Measurements from ENCODE around the gene NAAA.
A peak's percentile ranks its signal among the peaks of the same experiment; 100 is the strongest.
"Not testable (repeated sequence)": the region's sequence is repeated elsewhere in the genome, so short reads cannot be mapped to it uniquely, and the experiment has no call there.

The NAAA gene

GRCh38 chr4:75919920-75920319 is 20.9 kb downstream of the NAAA start:
- no peak for DNase-seq (ENCODE audit: low spot score)

DNA sequence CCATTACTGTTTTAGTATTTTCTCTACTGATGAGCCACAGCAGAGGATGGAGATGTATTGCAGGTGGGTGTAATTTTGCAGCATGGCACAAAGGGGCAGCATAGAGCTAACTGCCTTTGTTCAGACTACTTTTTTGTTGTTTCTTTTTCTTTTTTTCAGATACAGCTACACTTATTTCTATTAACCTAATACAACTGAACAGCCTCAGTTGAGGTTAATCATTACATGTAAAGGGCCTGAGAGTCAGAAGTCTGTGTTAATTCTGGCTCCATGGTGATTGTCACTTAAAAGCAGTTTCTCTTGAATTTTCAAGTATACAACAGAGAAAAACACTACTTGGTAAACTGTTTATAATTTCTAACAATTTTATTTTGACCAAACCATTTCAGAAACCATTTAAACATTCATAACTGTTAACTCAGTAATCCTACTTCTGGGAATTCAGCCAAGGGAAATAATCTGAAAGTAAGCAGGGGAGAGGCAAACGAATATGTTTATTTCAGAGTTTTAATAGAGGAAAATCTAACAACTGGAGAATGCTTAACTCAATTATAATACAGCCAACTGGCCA is 24.6 kb downstream of the NAAA start:
- DNase-seq (ENCODE audit: low spot score), result peak; percentile 72

DNA sequence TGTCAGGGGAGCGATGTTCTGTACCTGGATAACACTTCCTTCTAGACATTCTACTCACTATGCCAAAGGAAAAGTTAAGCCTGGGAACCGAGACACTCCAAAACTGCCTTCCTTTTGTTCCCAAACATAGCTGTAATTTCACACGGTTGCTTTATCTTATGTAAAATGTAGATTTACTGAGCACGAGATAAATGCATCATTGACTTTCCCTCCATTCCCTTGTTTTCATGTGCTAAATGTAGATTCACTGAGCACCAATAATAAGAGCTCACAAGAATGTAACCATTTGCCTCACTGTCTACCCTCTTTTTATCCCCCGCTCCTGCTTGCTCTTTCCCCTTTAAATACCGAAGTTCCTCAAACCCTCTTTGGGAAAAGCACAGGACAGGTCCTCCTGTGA is 27.8 kb downstream of the NAAA start:
- DNase-seq (ENCODE audit: low spot score), result no peak

GRCh38 chr4:75910831-75911230 is 30.0 kb downstream of the NAAA start:
- DNase-seq (ENCODE audit: low spot score), result not testable (repeated sequence)

DNA sequence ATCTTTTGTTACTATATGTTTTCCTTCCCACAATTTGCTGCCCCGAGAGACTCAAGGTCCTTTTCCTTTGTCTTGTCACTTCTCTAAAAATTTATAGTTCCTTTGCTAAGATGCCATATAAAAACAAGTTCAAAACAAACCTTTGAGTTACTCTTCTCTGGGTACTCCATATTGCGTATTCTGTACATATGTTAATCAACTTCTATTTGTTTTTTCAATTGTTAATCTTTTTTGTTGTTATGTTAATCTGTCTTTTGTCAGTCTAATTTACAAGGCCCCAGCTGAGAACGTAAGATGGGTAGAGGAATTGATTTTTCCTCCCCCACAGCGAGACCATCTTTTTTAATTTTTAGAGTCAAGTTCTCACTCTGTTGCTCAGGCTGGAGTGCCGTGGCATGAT is 31.4 kb downstream of the NAAA start:
- no peak for DNase-seq (ENCODE audit: low spot score)

DNA sequence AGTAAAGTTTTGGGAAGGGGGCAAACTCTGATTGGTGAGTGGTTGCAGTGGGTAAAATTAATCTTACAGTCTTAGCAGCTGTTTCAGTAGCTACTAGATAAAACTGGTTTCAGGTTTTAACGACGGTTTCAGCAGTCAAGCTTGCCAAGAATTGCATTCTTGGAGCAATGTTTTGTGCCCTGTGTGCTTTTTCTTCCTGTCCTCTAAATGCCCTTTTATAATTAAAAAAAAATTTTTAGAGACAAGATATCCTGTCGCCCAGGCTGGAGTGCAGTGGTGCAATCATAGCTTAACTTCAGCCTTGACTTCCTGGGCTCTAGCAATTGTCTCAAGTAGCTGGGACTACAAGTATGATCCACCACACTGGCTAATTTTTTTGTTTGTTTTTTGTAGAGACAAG is 32.3 kb downstream of the NAAA start:
- no peak for DNase-seq (ENCODE audit: low spot score)

GRCh38 chr4:75907966-75908365 is 32.8 kb downstream of the NAAA start:
- DNase-seq (ENCODE audit: low spot score), result no peak

DNA sequence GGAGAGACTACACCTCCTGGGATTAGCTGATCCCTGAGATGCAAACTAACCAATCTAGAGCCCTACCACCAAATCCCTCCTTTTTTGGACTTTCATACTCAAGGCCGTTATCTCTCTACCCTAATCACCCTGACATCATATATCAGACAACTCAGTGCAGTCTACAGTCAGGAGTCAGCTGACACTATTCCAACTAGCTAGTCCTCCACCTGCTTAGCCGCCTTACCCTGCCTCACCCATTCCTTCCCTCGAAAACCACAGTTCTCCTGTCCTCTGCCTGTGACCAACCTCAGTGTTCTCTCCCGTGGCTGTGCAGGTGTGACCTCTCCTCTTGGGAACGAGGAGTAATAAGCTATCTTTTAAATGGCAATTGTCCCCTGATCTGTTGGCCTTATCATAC is 36.7 kb downstream of the NAAA start:
- DNase-seq (ENCODE audit: low spot score), result no peak

- no peak for DNase-seq (ENCODE audit: low spot score)
Measured at GRCh38 chr4:75902352-75902751, 38.5 kb downstream of the NAAA start, which contains the start of gene PPEF2. Gene PPEF2, minus strand, starts transcription at chr4:75902452. Its CDS starts 6,127 bp downstream, at chr4:75896325.

DNA sequence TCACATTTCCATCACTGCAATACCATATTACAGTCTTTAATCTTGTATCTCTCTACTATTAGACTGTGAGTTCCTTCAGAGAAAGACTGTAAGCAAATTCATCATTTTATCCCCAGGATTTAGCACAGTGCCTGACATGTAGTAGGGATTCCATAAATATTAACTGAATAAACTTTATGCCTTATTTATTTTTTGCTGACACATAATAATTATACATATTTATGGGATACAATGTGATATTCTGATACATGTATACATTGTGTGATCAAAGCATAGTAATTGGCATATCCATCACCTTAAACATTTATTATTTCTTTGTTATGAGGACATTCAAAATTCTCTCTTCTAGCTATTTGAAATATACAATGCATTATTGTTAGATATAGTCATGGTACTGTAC is 42.3 kb downstream of the NAAA start:
- no peak for DNase-seq (ENCODE audit: low spot score)

DNA sequence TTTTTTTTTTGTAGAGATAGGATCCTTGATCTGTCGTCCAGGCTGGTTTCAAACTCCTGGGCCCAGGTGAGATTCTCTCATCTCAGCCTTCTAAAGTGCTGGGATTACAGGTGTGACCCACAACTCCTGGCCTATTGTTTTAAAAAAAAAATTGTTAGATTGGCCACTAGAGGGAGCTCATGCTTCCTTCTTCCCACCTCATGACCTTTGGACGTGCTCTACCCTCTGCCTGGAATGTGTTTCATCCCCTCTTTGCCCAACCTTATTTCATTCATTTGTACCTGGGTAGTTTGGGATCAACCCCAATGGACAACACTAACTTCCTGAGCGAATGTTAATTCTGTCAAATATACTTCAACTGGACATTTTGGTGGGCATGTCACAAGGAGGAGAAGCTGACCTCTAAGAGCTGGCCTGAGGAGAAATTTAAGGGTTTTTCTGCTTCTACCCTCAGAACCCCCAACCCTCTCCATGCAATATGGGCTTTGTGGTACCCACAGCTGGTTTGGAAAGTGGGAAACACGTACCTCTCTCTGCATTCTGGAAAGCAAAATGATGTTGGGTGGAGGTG is 45.0 kb downstream of the NAAA start:
- peak; percentile 46 for DNase-seq (ENCODE audit: low spot score)

GRCh38 chr4:75892508-75892907 is 48.3 kb downstream of the NAAA start:
- DNase-seq (ENCODE audit: low spot score), result no peak

DNA sequence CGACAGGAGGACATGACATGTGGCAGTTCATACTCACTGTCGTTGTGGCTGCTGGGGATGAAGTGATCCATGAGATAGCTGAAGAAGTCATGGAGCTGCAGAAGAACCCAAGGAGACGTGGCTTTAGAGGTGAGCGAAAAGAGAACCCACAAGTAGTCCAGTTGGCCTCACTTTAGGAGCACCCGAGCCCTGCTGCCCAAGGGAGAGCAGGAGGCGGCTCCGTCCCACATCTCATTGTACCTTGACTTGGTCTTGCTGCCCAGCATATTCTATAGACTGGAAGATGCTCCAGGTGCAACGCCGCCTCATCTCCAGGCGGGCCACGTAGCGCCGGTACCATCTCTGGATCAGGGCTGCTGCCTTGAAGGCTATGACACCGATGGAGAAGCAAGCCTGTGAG is 49.2 kb downstream of the NAAA start:
- no peak for DNase-seq (ENCODE audit: low spot score)

DNA sequence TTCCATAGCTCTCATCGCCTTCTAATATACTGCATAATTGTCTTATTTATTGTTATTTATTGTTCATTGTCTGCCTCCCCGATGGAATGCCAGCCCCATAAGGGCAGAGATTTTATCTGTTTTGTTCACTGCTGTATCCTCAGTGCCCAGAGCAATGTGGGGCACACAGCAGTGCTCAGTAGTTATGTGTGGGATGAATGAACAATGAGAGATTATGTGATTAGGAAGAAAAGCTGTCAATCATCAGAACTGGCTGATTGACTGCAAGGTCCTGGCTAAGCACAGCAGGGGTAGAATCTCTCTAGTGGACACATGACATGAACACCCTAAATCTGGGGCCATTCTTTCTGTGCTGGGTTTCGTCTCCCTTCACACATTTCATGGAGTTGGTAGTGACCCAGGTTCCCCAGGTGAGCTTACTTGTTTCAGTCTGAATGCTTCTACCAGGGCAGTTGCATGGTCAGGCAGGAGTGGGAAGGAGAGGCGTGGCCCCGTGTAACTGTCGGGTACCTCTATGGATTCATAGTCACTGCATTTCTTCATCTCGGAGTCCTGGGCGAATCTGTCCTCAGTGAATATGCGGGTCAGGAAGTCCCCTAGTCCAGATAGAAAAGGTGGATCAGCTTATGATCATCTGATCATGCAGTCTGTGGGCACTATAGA is 51.1 kb downstream of the NAAA start:
- DNase-seq (ENCODE audit: low spot score), result no peak

GRCh38 chr4:75886104-75886503 is 54.7 kb downstream of the NAAA start:
- DNase-seq (ENCODE audit: low spot score), result no peak

GRCh38 chr4:75881476-75881875 is 59.3 kb downstream of the NAAA start:
- no peak for DNase-seq (ENCODE audit: low spot score)

DNA sequence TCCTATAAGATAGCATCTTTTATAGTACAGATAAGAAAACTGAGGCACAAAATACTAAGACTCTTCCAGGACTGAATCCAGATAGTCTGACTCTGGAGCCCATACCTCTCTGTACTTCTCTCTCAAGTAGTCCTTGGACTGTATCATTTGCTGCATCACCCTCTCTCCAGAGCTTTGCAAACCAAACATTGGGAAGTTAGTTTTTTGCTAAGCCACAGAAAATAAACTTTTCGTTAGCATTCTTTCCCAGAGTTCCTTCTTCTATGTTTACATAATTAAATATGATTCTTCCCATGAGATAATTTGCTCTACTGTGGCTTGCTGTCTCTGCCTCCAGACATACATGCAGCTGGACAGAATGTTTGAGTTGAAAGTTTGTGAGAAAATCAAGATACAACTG is 60.5 kb downstream of the NAAA start:
- DNase-seq (ENCODE audit: low spot score), result no peak

DNA sequence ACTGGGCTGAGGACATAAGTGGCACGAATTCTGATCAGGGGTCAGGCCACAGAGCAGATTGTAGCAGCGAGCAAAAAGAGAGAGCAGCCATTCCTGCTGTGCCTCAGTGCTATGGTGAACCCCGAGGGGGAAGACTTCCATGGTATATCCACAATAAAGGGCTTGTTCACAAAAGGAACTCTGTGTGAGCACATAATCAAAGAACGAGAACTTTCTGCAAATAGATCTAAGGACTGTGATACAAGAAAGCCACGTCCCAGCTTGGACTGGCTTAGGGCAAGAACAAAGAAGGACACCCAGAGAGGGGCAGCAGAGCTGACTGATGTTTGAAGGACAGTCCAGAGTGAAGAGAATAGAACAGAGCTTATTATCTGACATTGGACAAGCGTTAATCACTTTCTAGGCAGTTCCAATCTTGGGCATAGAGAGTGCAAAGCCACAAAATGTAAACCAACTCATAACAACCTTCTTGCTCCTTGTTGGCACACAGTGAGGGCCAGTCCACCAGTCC is 62.5 kb downstream of the NAAA start:
- no peak for DNase-seq (ENCODE audit: low spot score)

GRCh38 chr4:75876218-75876617 is 64.6 kb downstream of the NAAA start:
- DNase-seq (ENCODE audit: low spot score), result no peak

DNA sequence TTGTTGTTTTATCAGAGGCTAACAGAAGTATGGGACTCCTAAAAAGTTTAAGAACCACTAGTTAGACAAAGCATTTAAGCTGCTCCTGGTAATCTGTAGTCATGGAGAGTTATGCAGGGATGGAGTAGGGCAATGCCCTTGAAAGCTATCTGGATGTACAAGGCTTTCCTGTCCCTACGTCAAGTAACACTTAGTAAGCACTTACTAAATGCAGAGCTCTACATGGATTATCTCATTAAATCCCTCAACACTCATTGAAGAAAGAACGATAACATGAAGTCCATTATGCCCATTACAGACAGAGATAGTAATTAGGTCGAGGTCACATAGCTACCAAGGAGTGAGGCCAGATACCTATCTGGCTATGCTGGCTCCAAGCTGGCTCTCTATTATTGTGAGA is 71.7 kb downstream of the NAAA start:
- DNase-seq (ENCODE audit: low spot score), result no peak

- DNase-seq (ENCODE audit: low spot score), result no peak
Measured at GRCh38 chr4:75867130-75867529, 73.7 kb downstream of the NAAA start.

All from RKO (cell line).